Cortex of kidney (tissue), 1 donor: ENCODE measurements around the gene HIVEP3.
"Not testable (repeated sequence)": the region's sequence is repeated elsewhere in the genome, so short reads cannot be mapped to it uniquely, and the experiment has no call there.

Experiments
- DNase-seq: peaks from one replicate; lab custom pipeline; 2025; lab: John Stamatoyannopoulos, UW

The HIVEP3 gene

DNA sequence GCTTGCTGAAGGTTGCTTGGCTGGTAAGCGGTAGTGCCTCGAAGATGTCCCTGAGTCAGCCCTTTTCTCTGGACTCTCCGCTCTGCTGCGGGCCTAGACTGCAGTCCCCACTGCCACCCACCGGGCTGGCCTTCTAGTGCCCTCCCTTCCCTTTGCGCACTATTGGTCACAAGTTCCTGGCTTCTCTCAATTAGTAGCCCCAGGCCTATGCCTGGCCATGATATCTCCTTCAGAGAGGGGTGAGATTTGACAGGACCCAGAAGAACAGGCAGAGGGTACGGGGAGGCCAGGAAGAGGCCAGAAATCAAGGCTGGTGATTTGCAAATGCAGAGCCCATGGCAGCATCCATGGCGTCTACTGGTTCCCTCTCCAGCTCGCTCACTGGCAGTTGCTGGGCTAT lies 207.7 kb downstream of the HIVEP3 start:
- no peak for DNase-seq

DNA sequence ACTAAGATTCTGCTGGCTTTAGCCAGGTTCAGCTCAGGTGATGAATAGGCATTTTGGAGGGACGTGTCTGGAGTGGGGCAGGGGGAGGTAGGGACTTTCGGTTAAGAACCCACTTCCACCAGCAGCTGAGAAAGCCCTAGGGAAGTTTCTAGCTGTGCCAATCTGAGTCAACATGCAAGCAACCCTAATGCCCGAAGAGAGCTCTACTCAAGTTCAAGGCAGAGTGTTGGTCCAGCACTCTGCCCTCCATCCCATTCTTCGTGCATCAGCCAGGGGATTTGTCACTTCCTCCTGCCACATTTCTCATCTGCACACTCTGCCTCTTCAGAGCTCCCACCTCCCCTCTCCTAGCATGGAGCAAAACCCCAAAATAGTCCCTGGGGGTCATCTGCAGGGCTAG lies 208.8 kb downstream of the HIVEP3 start:
- DNase-seq: no peak

DNA sequence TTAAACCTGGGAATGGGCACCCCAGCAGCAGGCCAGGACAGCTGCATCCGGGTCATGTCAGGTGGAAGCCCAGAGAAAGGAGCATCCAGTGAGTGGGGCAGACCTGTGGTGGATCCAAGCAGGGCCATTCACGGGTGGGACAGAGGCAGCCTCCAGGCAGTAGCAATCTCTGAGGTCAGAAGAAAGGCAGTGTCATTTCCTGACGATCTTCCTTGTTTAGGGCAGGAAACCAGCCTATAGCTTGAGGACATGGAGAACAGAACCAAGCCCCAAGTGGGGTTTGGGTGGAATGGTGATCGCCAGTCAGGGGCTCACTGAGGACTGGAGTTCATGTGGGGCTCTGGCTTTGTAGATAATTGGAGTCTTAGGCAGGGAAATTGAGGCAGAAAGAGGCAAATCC lies 209.4 kb downstream of the HIVEP3 start:
- DNase-seq: no peak

DNA sequence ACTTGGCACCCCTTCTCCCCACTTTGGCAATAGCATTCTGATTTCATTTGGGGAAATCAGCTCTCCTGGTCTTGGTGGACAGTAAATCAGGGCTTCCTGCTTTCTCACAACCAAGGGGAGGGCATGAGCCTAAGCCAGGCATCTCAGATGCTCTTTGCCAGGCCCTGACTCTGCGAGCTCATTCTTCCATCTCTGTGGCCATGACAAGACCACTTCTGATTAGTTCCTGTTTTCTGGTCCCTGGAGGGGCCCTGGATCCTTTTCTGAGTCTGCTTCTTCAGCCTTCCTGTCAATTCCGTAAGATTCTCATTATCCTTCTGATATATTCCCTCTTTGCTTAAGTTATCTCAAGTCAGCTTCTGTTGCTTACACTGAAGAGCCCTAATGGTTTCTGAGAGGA lies 210.4 kb downstream of the HIVEP3 start:
- no peak for DNase-seq

DNA sequence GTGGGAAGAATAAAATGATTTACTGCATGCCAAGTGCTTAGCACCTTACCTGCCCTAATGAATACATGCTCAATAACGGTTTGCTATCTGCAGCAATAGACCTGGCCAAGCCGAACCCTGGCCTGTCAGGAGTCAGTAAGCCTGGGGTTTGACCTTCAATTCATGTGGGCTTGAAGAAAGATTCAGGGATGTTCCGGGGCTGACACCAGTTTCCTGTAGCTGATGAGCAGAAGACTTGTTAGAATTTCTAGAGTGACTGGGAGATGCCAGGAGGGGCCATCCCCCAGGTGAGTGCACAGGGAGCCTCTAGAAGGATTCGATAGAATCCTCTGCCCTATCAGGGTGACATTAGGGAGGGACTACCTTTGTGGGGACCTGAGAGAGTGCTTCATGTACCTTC lies 210.9 kb downstream of the HIVEP3 start:
- no peak for DNase-seq

DNA sequence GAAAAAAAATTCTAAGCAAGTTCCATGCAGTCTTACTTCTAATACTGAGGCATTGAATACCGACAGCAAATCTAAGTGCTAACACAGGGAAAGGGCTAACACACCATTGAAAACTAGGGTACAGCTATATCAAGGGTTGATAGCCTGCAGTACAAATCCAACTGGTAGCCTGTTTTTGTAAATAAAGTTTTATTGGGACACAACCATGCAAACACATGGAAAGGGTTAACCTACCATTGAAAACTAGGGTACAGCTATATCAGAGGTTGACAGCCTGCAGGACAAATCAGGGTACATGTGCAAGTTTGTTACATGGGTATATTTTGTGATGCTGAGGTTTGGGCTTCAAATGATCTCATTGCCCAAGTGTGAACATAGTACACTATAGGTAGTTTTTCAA lies 212.9 kb downstream of the HIVEP3 start:
- no peak for DNase-seq

DNA sequence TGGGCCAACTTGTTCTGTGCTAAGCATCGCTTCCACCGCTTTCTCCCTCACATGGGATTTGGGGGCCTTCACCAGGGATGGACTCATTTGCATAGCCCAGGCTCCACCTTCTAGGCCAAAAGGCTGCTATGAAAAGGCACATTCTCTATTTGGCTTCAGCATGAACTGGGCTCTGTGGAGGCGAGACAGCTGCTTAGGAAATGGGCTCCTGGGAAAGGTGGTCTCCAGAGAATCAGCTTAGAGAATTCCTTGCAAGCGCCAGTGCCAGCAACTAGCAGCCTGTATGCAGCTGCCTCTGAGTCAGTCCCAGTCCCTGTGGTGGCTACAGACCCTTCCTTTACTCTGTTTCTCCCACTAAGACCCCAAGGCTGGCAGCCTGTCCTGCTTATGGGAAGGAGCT lies 214.5 kb downstream of the HIVEP3 start:
- no peak for DNase-seq

DNA sequence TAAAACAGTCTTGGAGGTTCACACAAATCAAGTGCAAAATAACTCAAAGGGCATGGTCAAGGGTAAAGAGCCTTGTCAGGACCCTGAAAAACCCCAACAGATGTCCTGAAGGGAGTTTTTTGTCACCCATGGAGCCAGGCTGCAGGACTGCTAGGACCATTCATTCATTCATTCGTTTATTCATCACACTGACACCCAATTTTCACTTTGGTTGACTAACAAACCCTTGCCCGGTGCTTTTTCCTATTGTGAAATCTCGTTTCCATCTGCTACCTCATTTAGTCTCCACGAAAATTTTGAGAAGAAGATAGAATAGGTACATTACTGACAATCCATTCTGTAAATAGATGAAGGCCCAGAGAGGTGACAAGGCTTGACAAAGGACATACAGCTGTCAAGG lies 216.0 kb downstream of the HIVEP3 start:
- DNase-seq: no peak

DNA sequence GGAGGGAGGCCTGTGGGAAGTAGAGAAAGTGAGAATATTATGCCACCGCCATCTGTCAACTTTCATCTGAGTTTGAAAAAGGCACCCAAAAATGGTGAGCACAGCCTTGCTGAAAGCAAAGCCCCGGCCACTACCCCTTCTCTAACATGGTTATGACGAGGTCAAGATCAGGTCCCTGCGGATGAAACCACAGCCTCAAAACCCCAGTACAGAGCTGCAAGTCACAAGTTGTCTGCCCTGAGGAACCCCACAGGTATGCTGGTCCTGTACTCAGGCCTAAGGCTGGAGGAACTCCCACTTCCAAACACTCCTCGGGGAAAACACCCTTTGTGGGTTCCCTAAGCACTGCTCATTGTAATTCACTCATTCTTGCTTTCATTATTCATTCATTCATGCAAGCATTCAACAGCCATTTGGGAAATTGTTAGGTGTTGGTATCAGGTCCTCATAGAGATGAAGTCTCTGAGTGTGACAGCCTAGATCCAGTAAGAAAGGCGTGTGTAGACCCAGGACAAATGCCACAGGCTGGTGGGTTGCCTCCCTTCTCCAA lies 217.7 kb downstream of the HIVEP3 start:
- DNase-seq: no peak

DNA sequence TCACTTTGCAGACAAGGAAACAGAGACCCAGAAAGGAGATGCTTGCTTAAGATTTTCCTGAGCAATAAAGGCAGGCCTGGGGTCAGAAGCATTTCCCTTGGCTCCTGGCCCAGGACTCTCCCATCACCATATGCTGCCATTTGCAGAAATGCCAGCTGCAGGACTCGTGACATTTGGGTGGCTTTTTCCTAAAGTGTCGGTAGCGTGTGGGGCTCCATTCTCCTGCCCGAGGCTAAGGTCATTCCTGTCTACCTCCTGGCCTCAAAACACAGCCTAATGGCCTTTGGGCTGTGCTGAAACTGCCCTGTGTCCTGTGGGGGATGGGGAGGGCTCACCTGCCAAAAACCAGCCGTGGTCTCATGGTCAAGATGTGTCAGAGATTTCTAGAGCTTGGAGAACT lies 218.1 kb downstream of the HIVEP3 start:
- DNase-seq: no peak

DNA sequence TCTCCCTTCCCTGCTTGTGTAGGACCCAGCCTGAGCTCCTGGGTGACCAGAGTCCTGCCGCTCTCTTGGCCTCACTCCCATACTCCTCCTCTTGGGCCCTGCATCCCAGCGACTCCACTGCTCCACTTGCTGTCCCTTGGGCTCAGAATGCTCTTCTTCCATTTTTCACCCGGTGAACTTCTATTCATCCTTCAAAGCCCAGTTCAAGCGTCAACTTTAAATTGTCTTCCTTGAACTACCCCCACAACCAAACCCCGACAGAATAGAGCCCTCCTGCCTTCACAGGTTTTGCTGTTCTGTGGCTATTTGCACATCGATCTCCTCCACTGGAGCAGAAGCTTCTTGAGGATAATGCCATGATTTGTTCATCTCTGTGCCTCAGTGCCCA lies 218.9 kb downstream of the HIVEP3 start:
- no peak for DNase-seq

DNA sequence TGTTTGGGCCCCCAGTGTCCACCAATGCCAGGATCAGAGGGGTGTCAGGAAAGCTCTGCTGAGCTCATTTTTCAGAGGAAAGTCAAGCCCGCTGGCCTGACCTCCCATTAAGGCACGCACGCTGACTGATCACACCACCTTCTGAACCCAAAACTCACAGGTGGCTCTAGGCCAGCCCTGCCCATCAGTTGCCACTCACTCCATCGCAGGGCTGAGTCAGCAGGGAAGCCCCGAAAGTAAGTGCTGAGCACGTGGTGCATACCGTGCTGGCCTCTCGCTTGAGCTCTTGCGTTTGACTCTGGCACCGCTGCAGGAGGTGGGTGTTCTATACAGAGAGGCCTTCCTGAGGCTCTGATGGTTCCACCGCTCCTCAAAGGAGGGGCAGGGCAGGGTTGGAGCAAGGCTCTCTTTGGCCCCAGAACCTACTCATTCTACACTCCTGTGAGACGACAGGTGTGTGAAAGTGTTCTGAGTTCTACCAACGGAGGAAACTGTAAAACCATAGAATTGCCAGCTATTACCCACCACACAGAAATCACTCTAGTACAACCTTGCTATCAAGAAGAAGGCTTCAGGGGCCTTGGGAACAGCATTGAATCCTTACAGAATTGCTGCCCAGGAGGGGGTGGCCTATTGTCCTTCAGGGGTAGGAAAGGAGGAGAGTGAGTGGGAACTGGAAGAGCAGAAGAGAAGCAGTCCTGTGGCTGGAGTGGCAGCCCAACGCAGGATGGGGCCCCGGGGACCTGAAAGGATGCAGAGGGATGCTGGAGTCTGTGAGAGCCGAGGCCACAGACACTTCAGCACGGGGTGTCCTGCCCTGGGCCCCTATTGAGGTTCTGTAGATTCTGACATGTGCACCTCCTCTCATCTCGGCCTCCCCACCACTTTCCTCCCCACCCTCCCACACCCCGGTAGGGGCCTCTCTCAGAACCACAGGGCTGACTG lies 219.5 kb downstream of the HIVEP3 start:
- no peak for DNase-seq

DNA sequence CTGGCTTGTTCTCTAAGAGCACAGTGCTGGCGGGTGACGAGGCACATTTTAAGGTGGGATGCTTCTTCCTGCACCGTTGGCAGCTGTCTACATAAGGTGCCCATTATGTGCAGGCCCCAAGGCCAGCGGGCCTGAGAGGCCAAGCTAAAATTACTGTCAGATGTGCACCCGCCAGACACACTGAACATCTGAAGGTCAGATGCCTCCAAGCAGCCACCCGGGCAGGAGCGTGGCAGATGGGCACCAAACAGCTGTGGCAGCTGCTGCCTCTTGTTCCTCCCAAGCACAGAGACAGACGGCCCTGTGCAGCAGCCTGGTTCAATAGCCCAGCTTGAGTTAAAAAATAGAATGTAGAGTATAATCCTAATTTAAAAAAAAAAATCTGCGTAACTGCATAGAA lies 222.3 kb downstream of the HIVEP3 start:
- DNase-seq: no peak

DNA sequence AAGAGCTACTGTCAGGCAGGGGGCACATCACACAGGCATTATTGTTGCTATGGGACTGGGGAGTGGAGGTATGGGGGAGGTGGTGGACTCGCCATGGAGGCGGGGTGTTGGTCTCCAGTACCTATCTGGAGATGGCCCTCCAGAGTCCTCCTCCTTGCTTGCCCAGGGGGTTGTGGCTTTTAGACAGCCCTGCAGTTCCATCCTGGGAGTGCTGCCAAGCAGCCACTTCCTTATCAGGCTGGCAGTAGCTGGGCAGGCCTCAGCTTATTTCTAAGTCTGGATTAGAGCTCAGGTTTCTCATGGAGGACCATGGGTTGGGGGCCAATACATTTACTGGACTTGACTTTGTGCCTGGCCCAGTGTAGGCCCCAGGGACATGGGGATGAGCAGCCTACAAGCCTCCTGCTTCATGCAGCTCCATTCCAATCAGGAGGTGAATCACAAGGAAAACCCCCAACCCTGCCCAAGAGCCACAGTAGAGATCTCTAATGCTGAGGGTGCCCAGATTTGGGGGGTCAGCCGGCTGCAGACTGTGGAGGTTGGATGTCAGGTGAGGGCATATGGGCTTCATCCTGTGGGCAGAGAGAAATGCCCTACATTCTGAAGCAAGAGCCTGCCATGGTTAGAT lies 223.5 kb downstream of the HIVEP3 start:
- no peak for DNase-seq

DNA sequence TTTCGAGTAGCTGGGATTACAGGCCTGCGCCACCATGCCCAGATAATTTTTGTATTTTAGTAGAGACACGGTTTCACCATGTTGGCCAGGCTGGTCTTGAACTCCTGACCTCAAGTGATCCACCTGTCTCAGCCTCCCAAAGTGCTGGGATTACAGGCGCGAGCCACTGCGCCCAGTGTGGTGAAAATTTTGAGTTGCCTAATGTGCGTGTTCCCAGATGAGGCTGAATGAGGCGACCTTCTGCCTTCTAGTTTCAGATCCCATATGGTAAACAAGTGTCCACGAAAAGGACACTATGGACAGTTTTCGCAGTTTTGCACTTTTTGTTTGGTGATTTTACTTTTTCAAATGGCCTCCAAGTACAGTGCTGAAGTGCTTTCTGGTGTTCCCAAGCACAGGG lies 226.8 kb downstream of the HIVEP3 start:
- DNase-seq: not testable (repeated sequence)

DNA sequence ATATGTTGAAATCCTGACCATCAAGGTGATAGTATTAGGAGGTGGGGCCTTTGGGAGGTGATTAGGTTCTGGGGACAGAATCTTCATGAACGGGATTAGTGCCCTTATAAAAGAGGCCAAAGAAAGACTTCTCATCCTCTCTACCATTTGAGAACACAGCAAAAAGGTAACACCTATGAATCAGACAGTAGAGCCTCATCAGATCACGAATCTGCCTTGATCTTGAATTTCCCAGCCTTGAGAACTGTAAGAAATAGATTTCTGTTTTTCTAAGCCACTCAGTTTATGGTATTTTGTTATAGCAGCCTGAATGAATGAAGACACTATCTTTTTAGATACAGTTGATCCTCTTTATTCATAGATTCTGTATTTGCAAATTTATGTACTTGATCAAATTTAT lies 227.3 kb downstream of the HIVEP3 start:
- DNase-seq: no peak

DNA sequence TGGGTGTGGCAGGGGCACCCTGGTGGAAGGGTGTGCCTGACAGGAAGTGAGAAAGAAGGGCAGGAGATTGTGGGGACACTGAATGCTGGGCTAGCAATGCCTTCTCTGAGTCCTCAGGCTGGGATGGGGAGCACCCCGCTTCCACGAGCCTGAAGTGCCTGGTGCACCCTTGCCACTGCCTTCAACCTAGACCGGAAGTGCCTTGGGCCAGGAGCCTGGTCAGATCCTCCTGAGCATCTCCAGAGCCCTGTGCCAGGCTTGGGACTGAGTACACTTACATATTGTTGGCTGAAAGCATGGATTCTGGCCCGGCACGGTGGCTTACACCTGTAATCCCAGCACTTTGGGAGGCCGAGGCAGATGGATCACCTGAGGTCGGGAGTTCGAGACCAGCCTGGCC lies 228.4 kb downstream of the HIVEP3 start:
- no peak for DNase-seq

DNA sequence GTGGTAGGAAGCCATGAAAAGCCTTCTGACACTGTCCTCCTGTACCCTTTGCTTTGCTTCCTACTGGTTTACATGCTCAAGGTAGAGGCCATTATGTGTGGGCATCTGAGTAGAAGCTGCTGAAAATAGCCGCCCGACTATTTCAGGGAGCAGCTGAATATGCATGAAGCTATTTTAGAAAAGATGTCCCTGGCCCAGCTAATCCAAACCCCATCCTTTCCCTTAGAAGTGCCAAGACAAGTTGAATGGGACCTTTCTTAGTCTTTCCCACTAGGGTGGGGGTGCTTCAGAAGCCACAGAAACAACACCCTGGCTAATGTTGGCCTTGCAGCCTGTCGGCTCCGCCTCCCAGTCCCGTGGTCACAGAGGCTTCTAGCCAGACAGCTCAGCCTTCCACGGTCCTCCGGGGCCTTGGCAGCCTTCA lies 229.2 kb downstream of the HIVEP3 start:
- no peak for DNase-seq

DNA sequence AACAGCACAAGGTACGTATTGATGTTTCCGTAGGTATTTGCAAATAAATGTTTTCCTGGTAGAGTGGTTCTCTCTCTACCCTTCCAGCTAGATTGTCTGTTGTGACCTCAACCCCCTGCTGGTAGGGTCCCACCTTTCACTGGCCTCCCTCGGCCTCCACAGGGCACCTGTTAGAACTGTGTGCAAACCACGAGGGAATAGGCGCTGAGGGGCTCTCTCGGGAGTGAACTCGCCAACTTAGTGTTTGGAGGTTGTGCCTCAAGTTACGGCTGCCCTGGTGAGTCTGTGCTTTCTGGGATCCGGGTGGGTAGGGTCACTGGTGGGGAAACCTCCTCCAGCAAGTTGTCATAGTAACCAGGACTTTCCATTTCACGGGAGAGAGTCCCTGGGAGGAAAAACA lies 229.6 kb downstream of the HIVEP3 start:
- no peak for DNase-seq

DNA sequence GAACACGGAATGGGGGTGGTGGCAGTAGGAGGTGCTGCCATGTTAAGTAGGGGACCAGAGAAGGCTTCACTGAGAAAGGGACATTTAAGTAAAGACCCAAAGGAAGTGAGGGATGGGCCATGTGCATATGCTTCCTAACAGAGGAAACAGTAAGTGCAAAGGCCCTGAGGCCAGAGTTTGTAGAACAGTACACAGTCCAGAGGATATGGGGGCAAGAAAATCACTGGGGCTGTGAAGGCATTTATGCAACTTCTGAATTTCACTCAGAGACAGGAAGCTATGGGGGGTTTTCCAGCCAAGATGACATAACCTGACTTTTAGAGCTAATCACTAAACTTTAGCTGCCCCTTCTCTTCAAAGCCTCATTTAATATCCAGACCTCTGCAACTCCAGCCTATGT lies 231.7 kb downstream of the HIVEP3 start:
- no peak for DNase-seq

DNA sequence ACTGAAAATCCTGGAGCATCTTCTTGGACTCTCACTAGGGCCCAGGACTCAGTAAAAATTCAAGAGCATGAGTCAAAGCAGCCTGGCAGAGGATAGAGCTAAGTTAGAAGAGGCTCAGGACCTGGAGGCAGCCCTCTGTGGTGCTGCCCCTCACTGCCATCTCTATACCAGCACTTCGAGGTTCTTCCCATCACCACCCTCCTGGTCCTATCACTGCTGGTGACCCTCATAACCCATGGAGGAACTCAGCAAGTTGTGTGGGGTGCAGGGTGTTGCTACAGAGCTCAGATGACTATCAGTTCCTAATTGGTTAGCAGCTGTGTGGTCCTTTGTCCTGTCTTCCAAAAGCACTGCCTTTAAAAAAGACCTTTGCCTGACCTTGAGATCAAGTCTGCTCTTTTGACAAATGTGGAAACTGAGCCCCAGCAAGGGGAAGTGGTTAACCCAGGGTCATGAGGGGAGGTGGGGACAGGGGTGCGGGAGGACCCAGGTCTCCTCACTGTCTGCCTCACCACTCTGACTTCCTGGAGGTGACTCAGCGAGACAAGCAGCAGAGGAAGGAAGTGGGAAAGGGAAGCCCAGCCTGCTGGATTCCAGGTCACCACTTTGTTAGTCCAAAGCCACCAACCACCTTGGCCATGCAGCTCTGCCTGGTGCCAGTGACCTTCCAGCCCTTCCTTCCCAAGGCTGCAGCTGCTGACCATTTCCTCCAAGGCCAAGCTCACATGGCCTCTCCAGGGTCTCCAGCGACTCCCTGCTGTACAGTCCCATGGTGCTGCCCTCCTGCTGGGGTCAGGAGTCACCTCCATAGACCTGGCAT lies 234.8 kb downstream of the HIVEP3 start:
- no peak for DNase-seq

DNA sequence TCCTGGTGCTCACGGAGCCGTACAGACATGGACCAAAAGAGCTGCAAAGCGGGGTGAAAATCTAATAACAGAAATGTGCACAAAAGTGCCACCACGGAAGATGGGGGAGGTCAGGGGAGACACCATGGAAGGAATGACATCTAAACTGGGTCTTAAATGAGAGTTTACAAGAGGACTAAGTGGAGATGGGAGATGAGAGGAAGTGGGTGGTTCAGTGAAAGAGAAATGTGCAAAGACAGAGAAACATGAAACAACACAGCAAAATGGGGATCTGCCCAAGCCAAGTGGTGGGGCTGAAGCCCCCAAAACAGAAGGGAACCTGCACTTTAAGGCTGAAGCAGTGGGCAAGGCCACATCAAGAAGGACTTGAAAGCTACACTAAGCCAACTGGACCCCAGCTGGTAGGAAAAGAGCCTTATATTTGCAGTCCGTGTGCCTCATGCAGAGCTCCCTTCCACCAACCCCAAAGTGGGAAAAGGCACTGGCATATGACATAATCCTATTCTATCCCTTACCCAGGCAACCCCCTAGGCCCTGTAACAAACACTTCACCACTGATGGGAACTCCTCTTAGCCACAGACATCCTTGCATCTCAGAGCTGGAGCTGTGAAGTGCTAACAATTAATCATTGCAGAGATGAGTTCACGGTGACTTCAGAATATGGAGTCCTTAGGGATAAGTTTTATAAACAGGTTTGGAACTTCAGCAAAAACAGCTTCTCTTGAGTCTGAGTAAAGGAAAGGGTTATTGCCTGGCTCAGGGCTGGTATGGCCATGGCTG lies 235.7 kb downstream of the HIVEP3 start:
- DNase-seq: no peak
